ENCODE data around the gene BRSK2.

The BRSK2 gene

DNA sequence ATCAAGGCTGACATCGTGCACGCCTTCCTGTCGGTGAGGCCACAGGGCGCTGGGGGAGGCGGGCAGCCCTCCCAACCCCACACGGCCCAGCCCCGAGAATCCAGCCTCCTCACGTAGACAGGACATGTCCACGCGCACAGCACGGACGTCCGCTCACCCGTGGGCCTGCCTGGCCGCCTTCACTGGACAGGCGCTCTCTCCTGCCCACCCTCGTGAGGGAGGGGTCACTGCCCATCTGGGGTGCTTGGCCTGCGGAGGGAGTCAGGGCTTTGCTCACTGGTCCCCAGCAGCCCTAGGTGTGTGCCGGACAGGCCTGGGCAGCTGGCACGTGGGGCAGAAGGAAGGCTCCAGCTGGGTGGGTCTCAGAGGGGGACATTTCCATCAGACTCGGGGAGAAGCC is 64.8 kb downstream of the BRSK2 start:
- DNase-seq (ENCODE audit: low read depth), result no peak

DNA sequence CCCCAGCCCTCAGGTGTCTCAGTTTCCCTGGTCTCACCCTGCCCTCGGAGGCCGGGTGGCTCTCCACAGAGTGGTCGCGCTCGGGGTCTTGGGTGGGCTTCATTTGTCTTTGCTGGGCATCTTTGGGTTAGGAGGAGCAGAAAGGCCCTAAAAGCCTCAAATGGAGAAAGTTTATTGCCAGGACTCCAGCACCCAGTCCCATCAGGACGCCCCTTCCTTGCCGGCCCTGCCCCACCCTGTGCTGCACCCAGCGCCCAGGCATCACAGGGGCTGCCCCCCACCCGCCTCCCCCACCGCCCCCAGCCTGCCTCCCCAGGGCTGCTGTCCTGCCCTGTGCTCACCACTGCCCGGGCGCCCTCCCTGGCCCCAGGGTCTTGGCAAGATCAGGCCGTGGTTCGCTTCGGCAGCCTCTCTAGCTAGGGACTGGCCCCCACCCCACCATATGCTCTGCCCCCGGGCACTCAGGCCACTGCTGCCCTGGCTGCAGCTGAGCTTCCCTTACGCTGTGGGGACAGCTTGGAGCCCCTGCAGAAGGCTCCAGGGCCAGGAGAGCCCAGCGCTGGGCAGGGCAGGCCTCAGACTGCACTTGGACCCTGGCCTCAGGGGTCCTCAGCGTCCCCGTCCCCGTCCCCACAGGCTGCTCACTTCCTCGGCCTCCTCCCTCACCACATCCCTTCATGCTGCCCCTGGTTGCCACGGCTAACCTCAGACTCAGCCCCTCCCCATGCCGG is 65.5 kb downstream of the BRSK2 start:
- no peak for DNase-seq (ENCODE audit: low read depth)

DNA sequence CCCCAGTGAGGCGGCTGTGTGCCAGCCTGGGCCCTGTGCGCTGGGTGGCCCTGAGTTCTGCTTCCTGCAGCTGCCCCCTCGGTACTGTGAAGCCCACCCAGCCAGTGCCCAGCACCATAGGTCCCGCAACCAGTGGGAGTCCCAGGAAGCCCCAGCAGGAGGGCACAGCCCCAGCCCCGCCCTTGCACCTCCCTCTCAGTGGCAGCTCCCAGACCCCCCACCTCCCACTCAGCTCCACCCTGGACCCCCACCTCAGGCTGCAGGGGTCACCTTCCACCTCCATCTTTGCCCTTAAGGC is 66.0 kb downstream of the BRSK2 start:
- DNase-seq (ENCODE audit: low read depth), result no peak

DNA sequence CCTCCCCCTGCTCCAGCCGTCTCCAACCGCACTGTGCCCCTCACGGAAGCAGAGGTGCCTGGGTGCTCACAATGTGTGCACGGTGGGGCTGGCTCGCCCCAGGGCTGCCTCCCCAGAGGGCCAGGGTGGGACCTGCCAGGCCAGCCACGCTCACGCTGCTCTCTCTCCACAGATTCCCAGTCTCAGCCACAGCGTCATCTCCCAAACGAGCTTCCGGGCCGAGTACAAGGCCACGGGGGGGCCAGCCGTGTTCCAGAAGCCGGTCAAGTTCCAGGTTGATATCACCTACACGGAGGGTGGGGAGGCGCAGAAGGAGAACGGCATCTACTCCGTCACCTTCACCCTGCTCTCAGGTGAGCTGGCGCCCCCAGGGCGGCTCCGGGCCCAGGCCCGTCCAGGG is 66.4 kb downstream of the BRSK2 start:
- no peak for DNase-seq (ENCODE audit: low read depth)

DNA sequence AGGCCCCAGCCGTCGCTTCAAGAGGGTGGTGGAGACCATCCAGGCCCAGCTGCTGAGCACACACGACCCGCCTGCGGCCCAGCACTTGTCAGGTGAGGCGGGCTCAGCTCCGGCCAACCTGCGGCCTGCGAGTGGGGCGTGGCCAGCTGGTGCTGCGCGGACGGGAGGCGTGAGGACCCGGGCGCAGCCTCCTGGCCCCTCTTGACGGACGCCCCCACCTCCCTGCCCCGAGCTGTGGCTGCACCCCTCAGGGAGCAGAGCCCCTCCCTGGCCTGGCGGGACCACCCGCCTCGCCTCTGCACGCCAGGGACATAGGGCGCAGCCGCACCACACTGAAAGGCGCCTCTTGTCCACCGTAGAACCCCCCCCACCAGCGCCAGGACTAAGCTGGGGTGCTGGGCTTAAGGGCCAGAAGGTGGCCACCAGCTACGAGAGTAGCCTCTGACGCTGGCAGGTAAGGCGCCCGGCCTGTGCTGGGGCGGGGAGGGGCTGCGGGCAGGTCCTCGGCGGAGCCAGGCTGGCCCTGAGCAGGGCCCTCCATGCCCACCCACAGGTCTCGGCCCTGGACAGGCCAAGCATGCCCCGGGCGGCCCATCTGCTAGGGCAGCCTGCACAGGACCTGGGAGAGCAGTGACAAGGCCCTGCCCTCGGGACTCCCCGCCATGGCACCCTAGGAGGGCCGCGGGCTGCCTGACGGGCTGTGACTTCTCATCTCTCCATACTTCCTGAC is 67.0 kb downstream of the BRSK2 start:
- DNase-seq (ENCODE audit: low read depth), result no peak

DNA sequence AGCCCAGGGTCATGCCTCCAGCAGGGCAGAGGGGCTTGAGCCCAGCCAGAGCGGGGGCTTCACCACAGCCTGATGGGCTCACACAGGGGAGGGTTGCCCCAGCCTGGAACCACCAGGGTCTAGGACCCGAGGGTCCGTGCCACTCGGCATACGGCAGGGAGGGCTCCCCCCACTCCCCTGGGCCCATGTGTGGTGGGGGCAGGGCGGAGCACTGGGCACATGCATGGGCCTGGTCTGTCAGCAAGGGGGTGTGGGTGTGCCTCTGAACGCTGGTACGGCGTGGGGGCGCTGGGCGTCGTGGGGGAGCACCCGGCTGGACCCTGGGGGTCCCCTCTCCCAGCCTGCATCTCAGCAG is 67.6 kb downstream of the BRSK2 start:
- no peak for DNase-seq (ENCODE audit: low read depth)

DNA sequence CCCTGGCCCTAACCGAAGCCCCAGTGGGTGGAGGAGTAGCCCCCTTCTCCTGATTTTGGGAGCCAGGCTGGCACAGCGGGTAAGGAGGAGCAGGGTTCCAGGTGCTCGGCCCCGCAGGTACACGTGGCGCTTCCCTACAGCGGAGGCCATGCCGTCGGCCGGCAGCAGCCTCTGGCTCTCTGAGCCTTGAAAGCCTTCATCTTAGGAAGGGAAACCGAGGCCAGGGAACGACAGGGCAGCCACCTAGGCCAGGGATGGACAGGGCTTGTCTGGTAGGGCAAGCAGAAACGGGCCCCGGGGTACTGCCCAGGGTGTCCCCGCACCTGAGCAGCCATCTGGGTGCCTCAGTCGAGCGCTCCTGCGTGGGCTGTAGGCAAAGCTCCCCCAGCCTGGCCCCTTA is 68.1 kb downstream of the BRSK2 start:
- no peak for DNase-seq (ENCODE audit: low read depth)

DNA sequence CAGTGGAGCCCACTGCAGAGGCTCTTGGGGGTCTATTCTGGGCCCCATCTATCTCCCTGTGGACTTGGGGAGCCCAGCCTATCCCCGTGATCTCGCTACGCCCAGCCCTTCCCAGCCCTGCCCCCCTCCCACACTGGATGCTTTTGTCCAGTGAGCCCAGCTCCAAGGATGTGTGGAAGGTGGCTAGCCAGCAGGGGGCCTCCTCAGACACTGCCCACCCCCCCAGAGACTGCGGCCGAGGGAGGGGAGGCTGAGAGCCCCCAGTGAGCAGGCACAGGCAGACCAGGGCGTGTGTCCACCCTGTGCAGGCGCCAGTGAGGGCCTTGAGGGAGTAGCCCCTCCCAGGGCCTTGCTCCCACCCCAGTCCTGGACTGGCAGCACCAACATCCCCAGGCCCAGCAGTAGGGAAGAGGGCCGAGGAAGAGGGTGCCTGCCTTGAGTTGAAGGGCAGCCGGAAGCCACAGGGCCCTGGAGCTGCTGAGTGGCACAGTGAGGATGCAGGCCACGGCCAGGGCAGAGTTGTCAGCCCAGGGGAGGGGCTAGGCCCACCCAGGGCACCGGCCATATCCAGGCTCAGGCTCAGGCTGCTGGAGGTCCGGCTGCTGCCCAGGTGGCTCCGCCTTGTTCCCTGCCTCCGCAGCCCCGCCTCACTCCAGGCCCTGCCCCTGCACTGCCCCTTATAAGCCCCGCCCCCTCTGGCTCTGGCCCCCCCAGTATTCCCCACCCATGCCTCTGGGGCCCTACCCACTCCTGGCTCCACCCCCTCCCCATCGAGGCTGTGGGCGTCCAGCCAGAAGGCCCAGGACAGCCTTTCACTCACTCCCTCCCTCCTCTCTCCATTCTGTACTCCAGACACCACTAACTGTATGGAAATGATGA is 68.8 kb downstream of the BRSK2 start:
- DNase-seq (ENCODE audit: low read depth), result no peak

DNA sequence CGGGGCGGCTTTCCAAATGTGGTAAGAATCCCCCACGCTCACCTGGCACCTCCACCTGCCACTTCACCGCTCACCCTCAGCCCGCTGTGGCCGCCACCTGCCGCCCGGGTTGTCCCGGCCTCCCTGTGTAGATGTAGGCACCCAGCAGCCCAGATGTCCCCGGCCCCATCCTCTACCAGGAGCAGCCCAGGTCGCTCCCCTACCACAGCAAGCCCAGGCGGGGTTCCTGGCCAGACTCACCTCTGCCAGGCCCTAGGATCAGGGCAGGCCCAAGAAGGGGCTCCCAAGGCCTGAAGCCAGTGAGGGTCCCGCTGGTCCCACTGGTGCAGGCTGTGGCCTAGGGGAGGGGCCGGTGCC is 69.5 kb downstream of the BRSK2 start:
- DNase-seq (ENCODE audit: low read depth), result no peak

DNA sequence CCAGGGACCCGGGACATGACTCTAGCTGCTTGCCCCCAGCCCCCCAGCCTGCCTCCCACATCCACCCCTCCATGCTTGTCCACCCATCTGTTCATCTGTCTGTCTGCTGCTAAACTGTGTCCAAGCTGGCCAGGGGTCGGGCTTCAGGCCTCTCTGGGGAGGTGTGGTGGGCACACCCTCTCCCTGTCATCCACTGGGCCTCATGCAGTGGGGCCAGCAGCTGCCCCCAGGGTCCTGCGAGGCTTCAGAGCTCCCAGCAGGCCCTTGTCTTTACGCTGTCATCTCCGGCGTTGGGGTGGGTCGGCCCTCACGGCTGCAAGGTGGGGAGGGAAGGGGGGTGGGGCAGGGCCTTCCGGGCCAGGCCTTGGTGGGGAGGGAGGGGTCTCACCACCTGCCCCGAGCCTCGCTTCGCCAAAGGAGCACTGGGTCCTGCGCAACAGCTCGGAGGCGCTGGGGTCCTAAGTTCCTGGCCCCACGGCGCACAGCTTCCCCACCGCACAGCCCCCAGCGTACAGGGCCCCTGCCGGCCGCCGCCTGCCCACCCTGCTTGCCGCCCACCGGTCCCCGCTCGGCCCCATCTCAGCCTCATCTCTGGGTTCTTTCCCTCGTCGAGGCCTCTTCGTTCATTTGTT is 70.1 kb downstream of the BRSK2 start:
- no peak for DNase-seq (ENCODE audit: low read depth)

DNA sequence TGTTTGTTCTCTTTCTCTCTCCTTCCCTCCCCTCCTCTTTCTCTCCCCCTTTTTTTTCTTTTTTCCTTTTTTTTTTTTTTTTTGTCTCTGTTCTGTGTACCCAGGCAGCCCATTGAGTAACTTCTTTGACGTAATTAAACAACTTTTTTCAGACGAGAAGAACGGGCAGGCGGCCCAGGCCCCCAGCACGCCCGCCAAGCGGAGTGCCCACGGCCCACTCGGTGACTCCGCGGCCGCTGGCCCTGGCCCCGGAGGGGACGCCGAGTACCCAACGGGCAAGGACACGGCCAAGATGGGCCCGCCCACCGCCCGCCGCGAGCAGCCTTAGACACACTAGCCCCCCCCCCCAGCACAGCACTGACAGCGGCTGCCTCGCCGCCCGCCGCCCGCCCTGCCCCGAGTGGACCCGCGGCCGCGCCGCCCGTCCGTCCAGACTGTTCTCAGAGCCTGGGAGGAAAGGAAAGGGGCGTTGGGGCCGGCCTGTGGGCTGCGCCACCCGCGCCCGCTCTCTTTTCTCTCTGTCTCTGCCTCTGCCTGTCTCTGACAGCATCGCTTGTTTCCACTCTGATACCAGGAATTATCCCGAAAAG is 70.8 kb downstream of the BRSK2 start:
- DNase-seq (ENCODE audit: low read depth), result no peak

DNA sequence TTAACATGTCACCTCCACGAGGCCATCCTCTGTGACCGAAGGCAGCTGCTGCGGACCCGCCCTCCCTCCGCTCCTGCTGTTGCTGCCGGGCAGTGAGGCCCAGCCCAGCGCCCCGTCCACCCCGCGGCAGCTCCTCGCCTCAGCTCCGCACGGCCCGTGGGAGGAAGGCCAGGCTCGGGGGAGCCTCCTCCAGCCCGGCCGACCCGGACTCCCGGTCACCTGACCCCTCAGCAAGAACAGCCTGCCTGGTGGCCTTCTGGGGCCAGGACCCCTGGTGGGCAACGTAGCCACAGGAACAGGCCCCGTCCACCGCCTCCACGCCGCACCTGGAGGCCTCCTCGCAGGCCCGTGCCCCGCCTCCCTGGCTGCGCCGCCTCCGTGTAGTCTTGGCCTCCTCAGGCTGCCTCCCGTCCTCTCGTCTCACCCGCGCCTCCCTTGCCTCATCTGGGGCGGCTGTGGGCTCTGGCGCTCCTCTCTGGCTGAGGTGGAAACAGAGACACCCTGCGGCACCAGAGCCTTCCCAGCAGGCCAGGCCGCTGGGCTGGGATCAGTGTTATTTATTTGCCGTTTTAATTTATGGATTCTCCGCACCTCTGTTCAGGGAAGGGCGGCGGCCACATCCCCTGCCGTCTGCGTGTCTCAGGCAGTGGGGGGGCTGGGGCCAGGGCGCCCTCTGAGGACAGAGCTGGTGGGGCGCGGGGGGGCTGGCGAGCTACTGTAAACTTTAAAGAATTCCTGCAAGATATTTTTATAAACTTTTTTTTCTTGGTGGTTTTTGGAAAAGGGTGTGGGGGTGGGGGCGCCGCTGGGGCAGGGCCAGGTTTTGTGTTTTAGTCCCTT is 71.5 kb downstream of the BRSK2 start:
- no peak for DNase-seq (ENCODE audit: low read depth)

DNA sequence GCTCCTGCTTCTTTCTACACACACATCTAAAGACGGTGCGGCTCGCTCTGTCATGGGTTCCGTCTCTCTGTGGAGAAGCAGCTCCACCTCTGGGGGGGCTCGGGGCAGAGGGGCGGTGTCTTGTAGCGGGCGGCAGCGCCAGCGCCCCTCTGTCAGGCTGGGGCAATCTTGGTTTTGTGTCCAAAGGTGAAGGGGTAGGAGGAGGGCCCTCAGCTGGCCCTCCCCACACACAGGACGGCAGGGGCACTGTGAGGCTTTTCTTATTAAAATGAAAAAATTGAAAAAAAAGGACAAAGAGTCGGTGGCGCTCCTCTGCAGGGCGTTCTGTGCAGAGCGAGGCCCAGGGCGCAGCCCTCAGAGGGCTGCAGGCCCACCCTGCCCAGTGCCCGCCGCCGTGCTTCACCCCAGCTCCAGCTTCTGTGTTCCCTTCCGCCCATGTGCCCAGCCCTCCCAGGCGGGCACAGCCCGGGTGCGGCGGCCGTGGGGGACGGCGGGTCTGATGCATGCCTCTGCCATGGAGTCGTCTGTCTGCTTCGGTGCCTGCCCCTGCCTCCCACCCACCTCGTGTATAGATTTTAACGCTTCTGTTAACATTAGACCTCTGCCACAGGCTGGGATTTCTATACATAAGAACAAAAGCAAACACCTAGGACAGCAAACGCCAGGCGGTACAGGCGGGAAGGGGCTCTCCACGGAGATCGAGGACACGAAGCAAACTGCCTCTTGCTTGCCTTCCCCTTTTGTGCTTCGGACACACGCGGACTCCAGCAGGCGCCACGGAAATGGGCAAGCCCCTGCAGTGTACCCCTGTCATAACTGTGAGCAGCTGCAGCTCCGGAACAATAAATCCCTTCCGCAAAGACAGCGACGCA is 72.3 kb downstream of the BRSK2 start:
- no peak for DNase-seq (ENCODE audit: low read depth)

DNA sequence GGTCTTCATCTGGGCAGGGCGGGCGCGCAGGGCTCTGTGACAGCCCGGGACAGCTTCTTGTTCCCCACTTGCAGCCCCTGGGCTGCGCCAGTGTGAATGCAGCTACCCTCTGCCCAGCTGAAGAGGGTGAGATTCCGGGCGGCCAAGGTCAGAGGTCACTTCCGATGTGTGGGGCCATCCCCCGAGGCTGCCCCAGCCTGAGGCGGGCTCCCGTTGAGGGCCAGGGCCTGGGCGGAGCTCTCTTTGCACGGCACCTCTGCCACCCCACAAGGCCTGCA is 72.9 kb downstream of the BRSK2 start:
- no peak for DNase-seq (ENCODE audit: low read depth)

DNA sequence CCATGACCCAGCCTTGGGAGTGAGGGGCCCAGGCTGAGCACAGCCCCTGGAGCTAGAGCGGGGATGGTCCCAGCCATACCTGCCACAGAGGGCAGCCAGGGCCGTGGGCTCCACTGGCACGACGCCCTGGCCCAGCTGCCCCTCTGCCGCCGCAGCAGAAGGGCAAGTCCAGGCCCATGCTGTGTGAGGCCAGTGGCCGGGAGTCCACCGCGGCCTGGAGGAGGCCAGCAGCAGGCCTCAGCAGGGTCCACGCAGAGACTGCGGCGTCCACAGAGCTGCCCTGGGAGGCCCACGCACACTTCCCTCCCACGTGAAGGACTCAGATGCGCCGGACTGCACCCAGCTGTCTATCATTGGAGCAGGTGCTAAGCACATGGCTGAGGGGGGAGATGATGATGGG is 73.3 kb downstream of the BRSK2 start:
- DNase-seq (ENCODE audit: low read depth), result no peak

DNA sequence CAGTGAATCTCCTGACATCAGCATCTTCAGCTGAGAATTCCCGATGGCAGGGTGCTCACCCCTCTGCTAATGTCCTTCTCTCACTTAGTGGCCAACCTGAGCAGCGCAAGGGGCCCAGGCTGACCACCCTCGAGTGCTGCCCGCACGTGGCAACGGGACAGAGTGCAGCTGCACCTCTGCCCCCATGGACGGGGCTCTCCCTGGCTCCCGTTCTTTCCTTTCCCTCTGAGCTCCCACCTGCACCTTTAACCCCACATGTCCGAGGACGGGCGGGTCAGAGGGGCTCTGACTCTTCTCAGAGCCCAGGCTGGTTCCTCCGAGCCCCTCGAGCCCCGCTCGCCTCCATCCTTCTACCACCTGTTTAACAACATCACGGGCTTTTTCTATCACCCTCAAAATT is 77.0 kb downstream of the BRSK2 start:
- DNase-seq (ENCODE audit: low read depth), result no peak

DNA sequence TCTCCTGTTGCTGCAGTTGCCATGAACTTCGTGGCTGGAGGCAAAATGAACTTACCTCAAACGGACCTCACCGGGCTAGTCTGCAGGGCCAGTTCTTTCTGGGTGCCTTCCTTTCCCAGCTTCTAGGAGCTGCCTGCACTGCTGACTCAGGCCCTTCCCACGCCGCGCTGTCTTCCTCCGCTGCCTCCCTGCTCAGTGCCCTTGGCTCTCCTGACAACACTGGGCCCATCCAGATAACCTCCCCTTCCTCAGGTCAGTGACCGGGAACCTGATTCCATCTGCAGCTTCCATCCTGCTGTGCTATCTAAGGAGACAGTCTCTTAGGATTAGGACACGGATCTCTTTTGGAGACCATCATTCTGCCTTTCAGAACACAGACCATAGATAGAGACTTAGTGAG is 77.5 kb downstream of the BRSK2 start:
- no peak for DNase-seq (ENCODE audit: low read depth)

DNA sequence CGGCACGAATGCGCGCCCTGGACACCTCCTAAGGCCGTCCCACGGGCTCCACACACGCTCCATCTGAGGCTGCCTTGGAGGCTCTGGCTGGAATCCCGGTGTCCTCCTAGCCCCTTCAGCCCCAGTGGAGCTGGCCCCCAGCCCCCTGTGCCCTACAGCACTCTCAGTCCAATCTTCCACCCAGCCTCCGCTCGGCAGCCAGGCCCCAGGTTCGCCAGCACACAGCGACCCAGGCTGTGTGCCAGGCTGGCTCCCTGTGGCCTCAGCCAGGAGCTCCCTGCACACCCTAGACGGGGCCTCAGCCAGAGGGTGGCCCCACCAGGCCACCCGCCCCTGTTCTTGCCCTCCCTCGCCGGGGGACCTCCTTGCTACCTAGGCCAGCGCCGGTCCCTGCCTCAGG is 78.3 kb downstream of the BRSK2 start:
- no peak for DNase-seq (ENCODE audit: low read depth)

DNA sequence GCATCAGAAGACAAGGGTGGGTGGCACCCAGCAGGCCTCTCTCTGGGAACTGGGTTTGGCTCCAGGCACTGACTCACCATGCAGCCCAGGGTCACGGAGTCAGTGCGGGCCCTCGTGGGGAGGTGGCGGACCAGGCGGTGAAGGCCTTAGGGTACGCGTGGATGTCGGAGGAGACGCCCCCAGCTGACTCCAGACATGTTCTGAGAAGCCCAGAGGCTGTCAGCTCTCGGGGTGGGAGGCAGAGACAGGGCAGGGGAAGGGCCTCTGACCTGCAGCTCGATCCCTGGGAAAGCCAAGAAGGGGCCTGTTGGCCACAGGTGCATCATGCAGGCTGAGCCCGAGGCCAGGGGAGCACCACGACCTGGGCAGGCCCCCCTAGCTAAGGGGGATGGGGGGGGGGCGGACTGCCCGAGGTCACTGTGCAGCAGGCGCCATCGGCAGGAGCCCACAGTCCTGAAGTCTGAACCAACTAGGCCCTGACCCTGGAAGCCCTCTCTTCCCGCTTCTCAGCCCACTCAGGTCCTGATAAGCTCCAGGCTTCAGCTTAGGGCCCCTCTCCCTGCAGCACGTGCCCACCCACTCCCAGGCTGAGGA is 78.8 kb downstream of the BRSK2 start:
- no peak for DNase-seq (ENCODE audit: low read depth)

DNA sequence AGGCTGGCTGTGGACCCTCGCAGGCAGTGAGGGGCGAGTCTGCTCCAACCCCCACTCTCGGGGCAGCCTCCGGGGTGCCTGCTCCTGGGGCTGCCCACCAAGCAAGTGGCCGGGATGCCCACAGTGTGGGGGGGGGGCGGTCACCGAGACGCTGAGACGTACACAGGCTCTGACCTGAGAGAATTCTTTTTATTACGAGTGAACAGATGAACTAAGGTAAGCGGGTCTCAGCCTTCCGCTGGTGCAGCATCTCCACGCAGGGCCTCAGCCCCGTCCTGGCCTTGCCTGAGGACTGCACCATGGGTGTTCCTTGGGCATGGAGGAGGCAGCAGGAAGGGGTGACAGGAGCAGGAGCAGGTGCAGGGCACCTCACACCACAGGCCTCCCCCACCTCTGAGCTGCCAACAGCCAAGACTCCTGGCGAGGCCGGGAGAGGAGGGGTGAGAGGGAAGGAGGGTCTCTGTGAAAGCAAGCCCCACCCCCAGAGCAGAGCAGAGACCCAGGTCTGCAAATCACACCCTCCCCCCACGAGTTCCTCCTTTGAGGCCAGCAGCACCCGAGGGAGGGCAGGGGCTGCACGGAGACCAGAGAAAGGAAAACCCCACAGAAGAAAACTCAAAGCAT is 79.7 kb downstream of the BRSK2 start:
- no peak for DNase-seq (ENCODE audit: low read depth)
